Kidney (tissue), 14 donors: Measurements from ENCODE around the gene TBX15. TPM values are rescaled to one million over a fixed set of nuclear protein-coding genes. Genes with fewer than 3 reads are reported as not detected.
A peak's percentile ranks its signal among the peaks of the same experiment; 100 is the strongest.

Source experiments
- DNase-seq, 5 donors: peaks; one replicate each; pipeline ENCODE4 v3.0.0-alpha.2; 2013 to 2020
- FAIRE-seq: peaks from 2 replicates; lab custom pipeline; 2012; peaks lifted over from hg19 to GRCh38; lab: Jason Lieb, UNC
- H3K27ac ChIP-seq, 2 donors: one replicate each; pipeline ENCODE4 v1.7.0; 2013; ENCODE audit warnings: low read depth in 2 of 2, low read length in 2 of 2, inconsistent platforms in 1 of 2
- H3K27me3 ChIP-seq: one replicate; pipeline ENCODE4 v1.7.1; 2013; ENCODE audit warnings: low read length, inconsistent platforms; ENCODE audit not compliant: control insufficient read depth, insufficient read depth
- H3K36me3 ChIP-seq, 3 donors: one replicate each; pipeline versions ENCODE4 v1.7.0 to v1.7.1; 2013; ENCODE audit warnings: low read length in 3 of 3, control low read depth in 1 of 3, inconsistent platforms in 1 of 3; ENCODE audit not compliant: insufficient read depth in 3 of 3, control insufficient read depth in 2 of 3
- H3K4me1 ChIP-seq, 3 donors: one replicate each; pipeline versions ENCODE4 v1.7.0 to v1.7.1; 2013; ENCODE audit warnings: low read length in 3 of 3, inconsistent platforms in 1 of 3, low read depth in 1 of 3; ENCODE audit not compliant: control insufficient read depth in 2 of 3, insufficient read depth in 2 of 3
- H3K4me3 ChIP-seq, 3 donors: one replicate each; pipeline versions ENCODE4 v1.7.0 to v1.8.1; 2013; ENCODE audit warnings: low read length in 3 of 3, control low read depth in 1 of 3, inconsistent platforms in 1 of 3
- H3K9ac ChIP-seq, 3 donors: one replicate each; pipeline versions ENCODE4 v1.7.0 to v1.7.1; 2013; ENCODE audit warnings: low read length in 3 of 3, control low read depth in 1 of 3, inconsistent platforms in 1 of 3
- H3K9me3 ChIP-seq, 3 donors: one replicate each; pipeline versions ENCODE4 v1.7.0 to v1.7.1; 2013; ENCODE audit warnings: low read length in 3 of 3, control low read depth in 1 of 3, inconsistent platforms in 1 of 3; ENCODE audit not compliant: control insufficient read depth in 2 of 3, insufficient read depth in 1 of 3
- CTCF ChIP-seq: IDR thresholded peaks from 3 replicates; pipeline ENCODE4 v1.5.1; 2012; ENCODE audit warnings: mild to moderate bottlenecking, moderate library complexity, borderline replicate concordance; ENCODE audit not compliant: insufficient read depth; ENCODE audit errors: extremely low read depth
- intact Hi-C: fragments of 100-400 bp; cut with DNase I; formaldehyde crosslinking; loops from one replicate; pipeline ENCODE4 v1.11.1; 2022
- polyA plus RNA-seq: library from polyadenylated mRNA; stranded (reverse); fragments of 350-450 nt; fragmentation: Illumina TruSeq; extraction: RNeasy Lipid Tissue Mini Kit (QIAGEN cat#74804); gene quantifications from one replicate; pipeline ENCODE4 v1.2.3, GENCODE V29; 2014; ENCODE audit warnings: low read depth, low replicate concordance; ENCODE audit not compliant: insufficient read depth
- total RNA-seq: library from RNA; stranded (reverse); fragmentation: NEBNext Ultra II Directional; extraction: Animal tissue kit (Norgen Biotek cat#: 25700); gene quantifications from one replicate; pipeline ENCODE4 v1.2.1, GENCODE V29; 2021
- donor health status: control.
- donor health status: control.
- donor health status: control.
- donor health status: control.
- donor health status: control.
- donor health status: DM: yes; HTN: yes; CAD: no.
- donor health status: Normal renal cell carcinoma (clear cell type).

Gene TBX15
- total and polyA plus RNA-seq, 2 donors from 2014 or later = 0.82 TPM; not detected in 1

- Histone ChIP-seq H3K4me1 (peaks cover 0 to 7% (median 0%) of the 10 kb centered on the region in 3 donors), H3K27me3 (peaks cover 95% of the 10 kb centered on the region), H3K9ac (no peak overlapping the region), H3K36me3 (no peaks in the 10 kb centered on the region), H3K27ac (no peak overlapping the region), H3K9me3 (peaks cover 0 to 9% (median 0%) of the 10 kb centered on the region in 3 donors), H3K4me3 (no peak overlapping the region)
- no peak for TF ChIP-seq CTCF
- DNase-seq (peak in 1 of 5 donors; percentile 4), FAIRE-seq (no peak)
- intact Hi-C loops = no loop called here
These were observed 2.5 kb upstream of the TBX15 start for GRCh38 chr1:118990513-118991152.

- no peak overlapping the region for H3K9ac ChIP-seq
- intact Hi-C loops = no loop called here
These were observed 1.8 kb upstream of the TBX15 start for GRCh38 chr1:118989878-118990378.

GRCh38 chr1:118989006-118989815 lies 1.1 kb upstream of the TBX15 start:
- H3K36me3 ChIP-seq = no peaks in the 10 kb centered on the region
- intact Hi-C loops = no loop called here
- FAIRE-seq (no peak), DNase-seq (peak in 4 of 5 donors; percentile 57 to 71 (median 64))
- H3K9me3 ChIP-seq = peaks cover 0 to 9% (median 0%) of the 10 kb centered on the region in 3 donors
- TF ChIP-seq CTCF = no peak
- H3K9ac ChIP-seq = no peak overlapping the region
- H3K27ac ChIP-seq = no peak overlapping the region
- H3K4me1 ChIP-seq = peaks cover 0 to 10% (median 0%) of the 10 kb centered on the region in 3 donors
- H3K27me3 ChIP-seq = peaks cover 90% of the 10 kb centered on the region
- no peak overlapping the region for H3K4me3 ChIP-seq

More at GRCh38 chr1:118989878-118990378, 1.8 kb upstream of the TBX15 start:
- H3K9me3 ChIP-seq = peaks cover 0 to 9% (median 0%) of the 10 kb centered on the region in 3 donors
- FAIRE-seq = no peak
- H3K27me3 ChIP-seq = peaks cover 94% of the 10 kb centered on the region
- H3K27ac ChIP-seq = no peak overlapping the region
- no peaks in the 10 kb centered on the region for H3K36me3 ChIP-seq
- TF ChIP-seq CTCF = no peak
- H3K4me3 ChIP-seq = no peak overlapping the region
- H3K4me1 ChIP-seq = peaks cover 0 to 7% (median 0%) of the 10 kb centered on the region in 3 donors
- DNase-seq = peak in 1 of 5 donors; percentile 43
